Right renal cortex interstitium (tissue), 3 donors: ENCODE data around the gene VILL. TPM values are rescaled to one million over a fixed set of nuclear protein-coding genes. Genes with fewer than 3 reads are reported as not detected.
A peak's percentile ranks its signal among the peaks of the same experiment; 100 is the strongest.
"Not testable (repeated sequence)": the region's sequence is repeated elsewhere in the genome, so short reads cannot be mapped to it uniquely, and the experiment has no call there.

Source experiments
- DNase-seq, 3 donors: peaks; one replicate each; pipeline ENCODE4 v3.0.0-alpha.2; 2013; ENCODE audit warnings: low read depth in 3 of 3, low spot score in 2 of 3
- polyA plus RNA-seq, 3 donors: library from polyadenylated mRNA; unstranded; fragments of 120-200 nt; gene quantifications; one replicate each; pipeline ENCODE4 v1.2.1, GENCODE V29; 2013; ENCODE audit not compliant: insufficient read length in 3 of 3

Gene VILL
- polyA plus RNA-seq, 3 donors, result 9.9 to 11.0 (median 10.0) TPM

DNA sequence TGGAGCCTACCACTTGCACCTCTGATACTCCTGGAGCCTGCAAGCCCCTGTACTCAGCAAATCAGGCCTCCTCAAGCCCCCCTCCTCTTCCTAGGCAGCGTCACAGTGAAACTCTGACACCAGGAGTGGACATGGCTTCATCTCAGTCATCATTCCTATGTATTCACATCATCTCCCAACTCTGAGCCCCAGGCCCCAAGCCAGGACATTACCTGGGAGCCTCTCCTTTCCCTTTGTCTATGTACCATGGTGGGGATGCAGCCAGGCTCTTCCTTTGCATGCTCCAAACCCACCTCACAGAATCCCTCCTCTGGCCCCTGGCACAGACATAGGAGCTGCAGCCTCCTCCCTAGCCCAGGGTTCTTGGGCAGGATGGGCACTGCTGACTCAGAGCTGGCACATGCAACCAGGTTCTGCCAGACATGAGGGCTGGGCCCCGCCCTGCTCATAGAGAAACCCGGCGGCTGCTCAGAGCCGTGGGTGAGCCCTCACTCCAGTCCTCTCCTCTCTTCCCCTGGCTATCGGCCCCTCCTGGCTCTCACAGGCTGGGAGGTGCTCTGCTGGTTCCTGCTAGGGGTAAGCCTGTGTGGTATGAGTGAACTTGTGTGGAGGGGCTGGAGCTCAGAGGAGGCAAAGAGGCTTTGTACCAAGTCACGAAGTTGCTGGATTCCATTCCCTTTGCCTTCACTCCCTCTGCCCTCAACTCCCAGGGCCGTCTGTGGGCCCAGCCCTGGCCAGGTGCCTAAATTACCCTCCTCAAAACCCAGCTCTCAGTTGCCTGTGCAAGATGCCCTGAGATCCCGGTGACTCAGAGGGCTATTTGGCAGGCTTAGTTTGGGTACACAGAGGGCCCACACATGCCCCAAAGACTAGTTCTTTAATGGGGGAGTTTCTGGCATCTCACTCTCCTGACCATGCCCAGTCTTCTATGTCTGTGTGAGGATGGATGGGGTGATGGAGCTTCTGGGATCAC, 40.7 kb downstream of the VILL start:
- DNase-seq, result no peak

DNA sequence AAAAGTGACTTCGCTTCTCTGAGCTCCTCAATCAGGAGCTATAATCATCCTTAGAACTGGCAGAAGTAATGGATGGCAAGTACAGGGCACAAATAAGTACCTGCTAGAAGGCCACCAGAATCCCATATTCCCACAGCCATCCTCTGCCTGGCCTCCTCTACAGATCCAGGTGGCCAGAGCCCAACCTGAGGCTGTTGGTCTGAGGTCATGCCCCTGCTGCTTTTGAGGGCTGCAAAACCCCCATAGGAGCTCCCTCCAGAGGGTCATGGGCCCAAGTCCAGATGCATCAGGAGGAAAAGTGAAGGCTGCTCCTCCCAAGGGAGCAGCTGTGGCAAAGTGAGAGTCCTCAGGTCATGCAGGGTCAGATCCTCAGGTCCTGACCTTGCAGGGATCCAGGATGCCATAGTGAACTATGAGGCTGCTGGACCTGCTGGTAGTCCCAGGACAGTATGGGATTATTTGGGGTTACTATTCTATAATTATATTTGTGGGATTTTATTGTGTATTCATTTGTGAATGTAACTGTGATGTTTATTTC, 41.8 kb downstream of the VILL start:
- no peak for DNase-seq

DNA sequence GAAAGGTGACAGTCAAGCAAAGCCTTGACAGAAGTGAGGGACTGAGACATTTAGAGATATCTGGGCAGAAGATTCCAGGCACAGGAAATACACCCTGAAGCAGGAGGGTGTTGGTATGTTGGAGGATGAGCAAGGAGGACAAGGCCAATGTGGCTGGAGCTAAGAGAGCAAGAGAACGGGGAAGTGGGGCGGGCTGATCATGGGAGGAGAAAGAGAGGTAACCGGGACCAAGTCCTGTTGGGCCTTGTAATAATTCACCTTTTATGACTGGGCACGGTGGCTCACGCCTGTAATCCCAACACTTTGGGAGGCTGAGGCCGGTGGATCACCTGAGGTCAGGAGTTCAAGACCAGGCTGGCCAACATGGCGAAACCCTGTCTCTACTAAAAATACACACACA, 43.0 kb downstream of the VILL start:
- not testable (repeated sequence) for DNase-seq

GRCh38 chr3:38034335-38034734, 43.7 kb downstream of the VILL start:
- DNase-seq, result not testable (repeated sequence)

- DNase-seq, result no peak
Measured at GRCh38 chr3:38036286-38036685, 45.7 kb downstream of the VILL start.

DNA sequence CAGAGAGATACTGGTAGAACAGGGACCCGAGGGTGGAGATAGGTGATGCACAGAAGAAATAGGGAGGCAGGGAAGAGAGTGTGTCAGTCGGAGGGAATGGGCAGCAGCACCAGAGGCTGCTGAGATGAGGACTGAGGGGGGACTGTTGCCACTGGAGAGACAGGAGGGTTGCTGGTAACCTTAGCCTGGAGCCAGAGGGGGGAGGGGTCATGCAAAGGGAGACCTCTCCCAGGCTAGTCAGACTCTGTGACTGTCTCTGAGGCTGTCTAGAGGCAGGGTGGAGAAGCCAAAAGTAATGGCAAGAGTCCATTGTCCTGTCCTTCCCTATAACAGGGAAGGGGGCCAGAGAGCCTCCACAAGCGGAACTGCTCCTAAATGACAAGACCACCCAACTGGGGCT, 46.3 kb downstream of the VILL start:
- no peak for DNase-seq

- DNase-seq, result no peak
Measured at GRCh38 chr3:38038447-38038911, 47.9 kb downstream of the VILL start.

DNA sequence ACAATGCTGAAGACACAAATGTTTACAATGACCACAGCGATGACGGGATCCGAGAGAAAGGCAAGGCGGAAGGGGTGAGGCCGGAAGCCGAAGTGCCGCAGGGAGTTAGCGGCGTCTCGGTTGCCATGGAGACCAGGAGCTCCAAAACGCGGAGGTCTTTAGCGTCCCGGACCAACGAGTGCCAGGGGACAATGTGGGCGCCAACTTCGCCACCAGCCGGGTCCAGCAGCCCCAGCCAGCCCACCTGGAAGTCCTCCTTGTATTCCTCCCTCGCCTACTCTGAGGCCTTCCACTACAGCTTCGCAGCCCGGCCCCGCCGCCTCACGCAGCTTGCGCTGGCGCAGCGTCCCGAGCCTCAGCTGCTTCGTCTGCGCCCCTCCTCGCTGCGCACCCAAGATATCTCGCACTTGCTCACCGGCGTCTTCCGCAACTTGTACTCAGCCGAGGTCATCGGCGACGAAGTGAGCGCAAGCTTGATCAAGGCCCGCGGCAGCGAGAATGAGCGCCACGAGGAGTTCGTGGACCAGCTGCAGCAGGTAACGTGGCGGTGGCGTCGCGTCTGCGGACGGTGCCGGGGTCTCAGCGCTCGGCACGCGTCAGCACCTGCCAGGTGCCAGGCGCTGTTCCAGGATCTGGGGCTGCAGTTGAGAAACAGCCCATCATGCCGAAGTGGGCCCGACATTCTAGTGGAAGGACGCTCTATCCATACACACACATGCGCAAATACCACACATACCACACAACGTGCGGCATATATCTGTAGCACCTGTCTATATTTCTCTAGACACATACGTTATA, 48.7 kb downstream of the VILL start, which contains the start of gene DLEC1:
TSS of gene DLEC1 (plus strand) at position 108 of the 798 bp plus-strand sequence. CDS start at position 126, 18 bp downstream.
- DNase-seq, result peak in 1 of 3 donors; percentile 44

- peak in 1 of 3 donors; percentile 30 for DNase-seq
Measured at GRCh38 chr3:38039899-38040261, 49.3 kb downstream of the VILL start.

DNA sequence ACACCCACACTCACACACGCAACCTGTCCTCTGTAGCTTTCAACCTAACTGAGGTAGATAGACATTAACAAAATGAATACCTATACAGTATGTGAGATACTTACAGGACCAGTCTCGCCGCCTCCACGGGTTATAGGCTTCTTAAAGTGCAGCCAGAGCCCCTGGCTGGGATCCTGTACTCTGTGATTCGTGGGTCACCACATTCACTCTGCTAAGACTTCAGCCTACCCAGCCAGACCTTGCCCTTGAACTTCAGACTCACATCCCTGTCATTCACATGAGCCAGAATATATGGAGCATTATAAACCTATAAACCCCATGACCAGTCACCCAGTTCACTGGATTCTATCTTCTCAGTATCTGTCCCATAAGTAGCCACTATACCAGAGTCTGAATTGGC, 49.8 kb downstream of the VILL start:
- DNase-seq, result no peak

GRCh38 chr3:38043486-38043885, 52.9 kb downstream of the VILL start:
- DNase-seq, result no peak

- no peak for DNase-seq
Measured at GRCh38 chr3:38046027-38046426, 55.4 kb downstream of the VILL start.

- DNase-seq, result no peak
Measured at GRCh38 chr3:38046821-38047220, 56.2 kb downstream of the VILL start.

- no peak for DNase-seq
Measured at GRCh38 chr3:38047896-38048295, 57.3 kb downstream of the VILL start.

DNA sequence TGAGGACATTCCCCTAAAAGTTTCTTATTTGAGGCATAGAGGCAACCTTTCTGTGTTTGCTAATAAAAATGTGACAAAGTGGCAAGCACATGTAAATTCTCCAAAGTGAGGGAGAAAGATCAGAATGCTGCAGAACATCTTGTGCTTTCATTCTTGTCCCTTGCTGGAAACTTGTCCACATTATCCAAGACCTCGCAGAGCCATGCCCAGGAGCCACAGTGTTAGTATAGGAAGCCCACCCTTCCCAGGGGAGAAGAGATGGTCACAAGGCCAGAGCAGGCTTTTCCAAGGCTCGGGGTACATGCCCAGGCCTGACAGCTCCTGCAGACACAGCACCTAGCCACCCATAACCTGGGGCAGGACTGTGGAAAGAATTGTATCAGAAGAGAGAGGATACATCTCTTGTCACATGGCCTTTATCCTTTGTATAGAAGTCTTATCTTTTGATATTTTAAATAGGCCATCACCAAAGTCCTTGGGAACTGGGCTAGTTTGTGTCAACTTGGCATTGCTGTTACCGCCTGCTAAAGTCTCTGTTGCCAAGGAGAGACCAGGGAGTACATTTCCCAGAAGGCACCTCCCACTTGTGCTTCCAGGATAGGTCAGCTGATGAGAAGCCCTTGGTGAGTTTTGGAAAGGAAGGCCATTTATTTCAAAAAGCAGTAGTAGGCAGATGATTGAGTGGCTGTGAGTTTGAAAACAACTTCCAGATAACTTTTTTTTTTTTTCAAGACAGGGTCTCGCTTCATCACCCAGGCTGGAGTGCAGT, 59.0 kb downstream of the VILL start:
- DNase-seq, result no peak

GRCh38 chr3:38051131-38051530, 60.5 kb downstream of the VILL start:
- DNase-seq, result no peak

DNA sequence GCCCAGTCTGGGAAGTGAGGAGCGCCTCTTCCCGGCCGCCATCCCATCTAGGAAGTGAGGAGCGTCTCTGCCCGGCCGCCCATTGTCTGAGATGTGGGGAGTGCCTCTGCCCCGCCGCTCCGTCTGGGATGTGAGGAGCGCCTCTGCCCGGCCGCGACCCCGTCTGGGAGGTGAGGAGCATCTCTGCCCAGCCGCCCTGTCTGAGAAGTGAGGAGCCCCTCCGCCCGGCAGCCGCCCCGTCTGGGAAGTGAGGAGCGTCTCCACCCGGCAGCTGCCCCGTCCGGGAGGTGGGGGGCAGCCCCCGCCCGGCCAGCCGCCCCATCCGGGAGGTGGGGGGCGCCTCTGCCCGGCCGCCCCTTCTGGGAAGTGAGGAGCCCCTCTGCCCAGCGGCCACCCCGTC, 62.7 kb downstream of the VILL start:
- not testable (repeated sequence) for DNase-seq

DNA sequence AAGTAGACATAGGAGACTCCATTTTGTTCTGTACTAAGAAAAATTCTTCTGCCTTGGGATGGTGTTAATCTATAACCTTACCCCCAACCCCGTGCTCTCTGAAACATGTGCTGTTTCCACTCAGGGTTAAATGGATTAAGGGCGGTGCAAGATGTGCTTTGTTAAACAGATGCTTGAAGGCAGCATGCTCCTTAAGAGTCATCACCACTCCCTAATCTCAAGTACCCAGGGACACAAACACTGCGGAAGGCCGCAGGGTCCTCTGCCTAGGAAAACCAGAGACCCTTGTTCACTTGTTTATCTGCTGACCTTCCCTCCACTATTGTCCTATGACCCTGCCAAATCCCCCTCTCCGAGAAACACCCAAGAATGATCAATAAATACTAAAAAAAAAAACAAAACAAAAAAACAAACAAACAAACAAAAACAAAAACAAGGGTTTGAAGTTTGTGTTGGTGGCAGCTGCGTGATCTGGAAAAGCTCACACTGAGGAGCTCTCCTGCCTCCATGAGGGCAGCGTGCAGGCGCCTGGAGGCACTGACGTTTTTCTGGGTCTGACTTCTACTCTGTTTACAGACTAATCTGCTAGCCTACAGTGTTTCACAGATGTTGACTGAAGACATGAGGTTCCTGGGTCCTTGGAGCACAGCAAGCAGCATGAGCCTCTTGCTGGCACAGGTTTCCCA, 63.4 kb downstream of the VILL start:
- DNase-seq, result not testable (repeated sequence)

- no peak for DNase-seq
Measured at GRCh38 chr3:38054499-38055001, 64.0 kb downstream of the VILL start.
